GM13976 (cell line): ENCODE data around the gene HES7.

Experiments used
- DNase-seq: peaks from one replicate; pipeline ENCODE4 v3.0.0; 2012; ENCODE audit warnings: low spot score
- in situ Hi-C: fragments of 300-500 bp; cut with MboI; formaldehyde crosslinking; loops from one replicate; pipeline ENCODE4 v1.12.0; 2022; ENCODE audit warnings: low sequenced_read_pairs, mixed read lengths, inconsistent platforms; ENCODE audit not compliant: unreplicated experiment
- TF ChIP-seq, protein P1 (sequence below): IDR thresholded peaks from 2 replicates; pipeline ENCODE4 v1.5.1; 2012; ENCODE audit warnings: borderline replicate concordance, mild to moderate bottlenecking; ENCODE audit not compliant: insufficient read depth; ENCODE audit errors: extremely low read depth, missing control alignments, control extremely low read depth

Gene HES7

DNA sequence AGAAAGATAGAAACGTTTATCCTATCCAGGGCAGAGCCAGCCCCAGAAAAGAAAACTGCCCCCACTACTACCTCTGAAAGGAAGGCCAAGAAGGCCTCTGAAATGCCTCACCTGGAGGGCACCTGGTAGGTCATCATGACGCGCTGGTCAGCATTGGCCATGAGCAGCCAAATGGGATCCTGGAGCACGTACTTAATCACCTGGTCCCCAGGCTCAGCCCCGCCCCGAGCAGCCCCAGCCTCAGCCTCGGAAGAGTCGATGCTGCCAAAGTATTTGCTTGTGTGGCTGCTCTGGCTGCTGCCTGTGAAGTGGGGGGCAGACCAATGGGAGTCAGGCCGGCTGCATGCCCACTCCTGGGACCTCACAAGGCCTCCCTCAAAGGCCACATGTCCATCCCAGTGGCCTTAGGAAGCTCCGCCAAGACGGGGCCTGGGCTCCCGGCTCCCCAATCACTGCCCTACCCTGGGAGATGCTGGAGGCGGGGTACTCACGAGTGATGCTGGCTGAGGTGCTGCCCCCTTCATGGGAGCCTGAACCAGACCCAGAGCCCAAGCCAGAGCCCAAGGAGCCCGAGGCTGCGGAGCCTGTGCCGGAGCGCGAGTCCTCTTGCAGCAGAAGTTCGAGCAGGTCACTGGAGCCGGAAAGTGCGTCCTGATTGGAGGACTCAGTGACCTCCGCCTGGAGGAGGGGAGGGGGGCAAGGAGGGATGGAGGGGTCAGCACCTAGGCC, 18.4 kb upstream of the HES7 start:
- DNase-seq, result no peak
- in situ Hi-C loops, result no loop called here
- TF ChIP-seq, protein P1, sequence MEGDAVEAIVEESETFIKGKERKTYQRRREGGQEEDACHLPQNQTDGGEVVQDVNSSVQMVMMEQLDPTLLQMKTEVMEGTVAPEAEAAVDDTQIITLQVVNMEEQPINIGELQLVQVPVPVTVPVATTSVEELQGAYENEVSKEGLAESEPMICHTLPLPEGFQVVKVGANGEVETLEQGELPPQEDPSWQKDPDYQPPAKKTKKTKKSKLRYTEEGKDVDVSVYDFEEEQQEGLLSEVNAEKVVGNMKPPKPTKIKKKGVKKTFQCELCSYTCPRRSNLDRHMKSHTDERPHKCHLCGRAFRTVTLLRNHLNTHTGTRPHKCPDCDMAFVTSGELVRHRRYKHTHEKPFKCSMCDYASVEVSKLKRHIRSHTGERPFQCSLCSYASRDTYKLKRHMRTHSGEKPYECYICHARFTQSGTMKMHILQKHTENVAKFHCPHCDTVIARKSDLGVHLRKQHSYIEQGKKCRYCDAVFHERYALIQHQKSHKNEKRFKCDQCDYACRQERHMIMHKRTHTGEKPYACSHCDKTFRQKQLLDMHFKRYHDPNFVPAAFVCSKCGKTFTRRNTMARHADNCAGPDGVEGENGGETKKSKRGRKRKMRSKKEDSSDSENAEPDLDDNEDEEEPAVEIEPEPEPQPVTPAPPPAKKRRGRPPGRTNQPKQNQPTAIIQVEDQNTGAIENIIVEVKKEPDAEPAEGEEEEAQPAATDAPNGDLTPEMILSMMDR, result no peak

DNA sequence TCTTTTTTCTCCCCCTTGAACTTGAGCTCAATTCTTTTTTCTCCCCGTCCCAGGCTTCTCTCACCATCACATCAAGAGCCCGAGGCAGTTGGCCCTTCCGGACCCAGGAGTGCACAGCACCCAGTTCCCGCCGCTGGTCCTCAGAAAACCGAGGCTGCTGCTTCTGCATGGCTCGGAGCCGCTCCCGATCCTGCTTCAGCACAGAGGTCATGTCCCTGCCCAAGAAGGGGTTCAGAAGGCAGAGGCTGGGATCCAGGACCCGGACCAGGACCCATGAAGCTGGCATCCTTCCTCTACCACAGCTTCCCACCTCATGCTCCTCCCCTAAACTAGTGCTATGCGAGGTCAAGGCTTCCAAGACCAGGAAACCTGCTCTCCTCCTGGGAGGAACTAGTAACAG, 17.8 kb upstream of the HES7 start:
- no peak for DNase-seq
- TF ChIP-seq, protein P1, result no peak
- in situ Hi-C loops, result no loop called here

DNA sequence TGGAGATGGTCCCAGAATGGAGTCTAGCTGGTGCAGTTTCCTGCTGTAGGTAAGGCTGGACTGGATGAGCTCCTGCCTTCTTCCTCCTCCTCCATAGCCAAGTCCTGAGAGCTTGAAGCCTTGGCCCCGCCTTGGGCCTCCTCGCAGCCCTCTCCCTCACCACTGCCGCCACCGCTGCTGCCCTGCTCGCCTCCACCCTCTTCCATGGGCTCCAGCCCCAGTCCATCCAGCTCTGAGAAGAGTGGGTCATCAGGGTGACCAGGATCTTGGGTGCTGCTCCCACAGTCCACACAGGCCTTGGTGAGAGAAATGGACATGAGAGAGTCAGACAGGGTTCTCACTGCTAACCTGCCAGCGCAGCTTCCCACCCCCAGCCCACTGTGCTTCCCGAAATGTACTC, 17.1 kb upstream of the HES7 start:
- in situ Hi-C loops, result no loop called here
- DNase-seq, result no peak
- TF ChIP-seq, protein P1, result no peak

DNA sequence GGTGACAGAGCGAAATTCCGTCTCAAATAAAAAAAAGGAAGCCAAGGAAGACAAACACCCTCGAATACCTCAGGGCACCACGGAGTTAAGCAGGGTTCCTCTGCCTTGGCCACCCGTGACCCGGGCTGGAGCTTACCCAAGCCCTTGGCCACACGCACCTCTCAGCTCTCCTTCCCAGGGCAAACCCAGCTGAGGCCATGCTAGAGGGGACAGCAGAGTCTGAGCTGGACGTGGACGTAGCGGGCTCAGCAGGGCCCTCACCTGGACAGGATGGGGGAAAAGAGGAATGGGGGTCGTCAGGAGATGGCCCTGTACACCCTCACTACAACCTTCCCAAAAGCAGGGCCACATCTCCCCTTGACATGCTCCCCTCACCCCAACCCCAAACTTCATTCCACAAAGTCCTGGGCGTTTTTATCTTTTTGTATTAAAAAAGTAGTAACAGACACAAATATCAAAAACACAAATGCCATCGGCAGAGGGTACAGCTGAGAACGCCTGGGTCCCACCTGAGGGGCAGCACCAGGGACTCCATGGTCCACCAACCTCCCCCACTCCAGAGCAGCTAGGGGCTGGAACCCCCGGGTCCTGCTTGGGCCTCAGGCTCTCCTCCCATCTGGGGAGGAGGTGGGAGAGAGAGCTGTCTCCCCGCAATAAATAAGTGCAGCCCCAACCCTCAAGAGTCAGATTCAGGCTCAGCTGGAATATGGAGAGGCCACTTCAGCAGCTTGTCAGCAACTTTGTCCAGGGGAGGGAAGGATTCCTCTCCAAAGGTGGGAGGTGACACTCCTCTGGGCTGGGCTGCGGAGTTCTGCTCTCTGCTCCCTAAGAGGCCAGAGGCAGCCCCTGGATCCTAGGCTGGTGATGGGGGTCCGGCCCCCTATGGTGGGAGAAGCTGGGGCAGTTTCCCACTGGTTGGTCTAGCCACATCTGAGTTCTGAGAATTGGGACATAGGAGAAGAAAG, 16.4 kb upstream of the HES7 start:
- TF ChIP-seq, protein P1, result no peak
- no peak for DNase-seq
- in situ Hi-C loops, result no loop called here

DNA sequence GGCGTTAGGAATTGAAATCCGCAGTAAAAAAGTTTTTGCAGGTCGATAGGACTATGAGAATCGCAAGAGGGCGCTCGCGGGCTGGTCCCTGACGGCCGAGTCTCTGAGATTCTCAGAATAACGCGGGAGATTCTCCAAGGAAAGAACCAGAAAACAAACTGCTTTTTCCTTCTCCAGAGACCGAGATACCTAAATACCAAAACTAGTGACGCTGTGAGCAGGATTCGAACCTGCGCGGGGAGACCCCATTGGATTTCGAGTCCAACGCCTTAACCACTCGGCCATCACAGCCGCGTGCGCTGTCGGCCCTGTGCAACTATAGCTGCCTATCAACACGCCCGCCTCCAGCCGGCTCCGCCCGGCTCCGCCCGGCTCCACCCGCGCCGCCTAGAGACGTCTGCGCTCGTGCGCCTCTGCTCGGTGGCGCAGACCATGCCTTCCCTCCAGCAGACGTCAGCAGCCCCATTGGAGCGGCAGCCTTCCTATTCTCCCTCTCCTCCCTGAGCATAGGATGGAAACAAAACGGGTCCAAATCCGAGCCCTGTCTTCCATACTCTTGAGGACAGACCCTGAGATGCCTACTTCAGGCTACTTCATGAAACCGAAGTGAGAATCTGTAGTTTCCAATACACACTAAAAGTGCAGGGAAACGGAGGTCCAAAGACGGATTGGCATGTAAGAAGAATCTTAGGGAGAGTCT, 14.9 kb upstream of the HES7 start:
- TF ChIP-seq, protein P1, result peak; percentile 77
- in situ Hi-C loops, result no loop called here
- DNase-seq, result peak; percentile 91

DNA sequence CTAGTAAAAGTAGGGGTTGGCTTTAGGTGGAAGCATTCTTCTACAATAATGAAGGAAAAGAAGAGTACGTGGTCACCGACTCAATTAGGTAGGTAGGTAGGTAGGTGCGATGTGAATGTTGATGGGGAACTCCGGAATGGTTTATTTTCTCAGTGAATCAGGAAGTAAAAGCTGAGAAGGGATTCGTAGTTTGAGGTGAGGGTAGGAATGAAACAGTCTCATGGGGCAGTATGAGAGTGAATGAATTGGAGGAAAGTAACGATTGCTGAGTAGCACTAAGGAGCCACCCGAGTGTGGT, 14.4 kb upstream of the HES7 start:
- in situ Hi-C loops, result no loop called here
- DNase-seq, result no peak
- TF ChIP-seq, protein P1, result no peak
